Nephron (organoid): Measurements from ENCODE around the gene RIMS4.

Experiments
- H3K27ac Mint-ChIP-seq, 3 experiments: 2 replicates each; pipeline ENCODE4 v1.8.0; 2020; ENCODE audit warnings: mixed read lengths in 3 of 3, mild to moderate bottlenecking in 2 of 3, moderate library complexity in 1 of 3
- H3K27me3 Mint-ChIP-seq: 2 replicates; pipeline ENCODE4 v1.8.0; 2021; ENCODE audit warnings: low read depth, mild to moderate bottlenecking, moderate library complexity, mixed read lengths
- H3K36me3 Mint-ChIP-seq: 2 replicates; pipeline ENCODE4 v1.8.0; 2020; ENCODE audit warnings: low read depth, mixed read lengths
- H3K4me1 Mint-ChIP-seq: 2 replicates; pipeline ENCODE4 v1.8.0; 2020; ENCODE audit warnings: mixed read lengths
- H3K4me3 Mint-ChIP-seq, 3 experiments: 2 replicates each; pipeline ENCODE4 v1.8.0; 2020; ENCODE audit warnings: mild to moderate bottlenecking in 3 of 3, mixed read lengths in 3 of 3, moderate library complexity in 2 of 3
- H3K9me3 Mint-ChIP-seq: 2 replicates; pipeline ENCODE4 v1.8.0; 2020; ENCODE audit warnings: mixed read lengths
- CTCF ChIP-seq, 3 experiments: fragments of 200-600 bp; sonication (generic); IDR thresholded peaks; one replicate each; pipeline ENCODE4 v1.5.0; 2021; ENCODE audit warnings: antibody characterized with exemption in 3 of 3; ENCODE audit not compliant: unreplicated experiment in 3 of 3

The RIMS4 gene

GRCh38 chr20:44784688-44785087, 25.7 kb downstream of the RIMS4 start:
- Mint-ChIP-seq H3K27me3 (no peaks in the 10 kb centered on the region), H3K36me3 (no peaks in the 10 kb centered on the region), H3K9me3 (no peaks in the 10 kb centered on the region), H3K4me3 (no peak overlapping the region), H3K4me1 (no peaks in the 10 kb centered on the region), H3K27ac (no peak overlapping the region)
- no peak for TF ChIP-seq CTCF (IDR thresholded peaks at IDR 0.05; ENCODE audit: unreplicated experiment in 3 of 3)

- Mint-ChIP-seq H3K36me3 (no peaks in the 10 kb centered on the region), H3K9me3 (no peaks in the 10 kb centered on the region), H3K4me1 (no peaks in the 10 kb centered on the region), H3K4me3 (no peak overlapping the region), H3K27me3 (no peaks in the 10 kb centered on the region), H3K27ac (no peak overlapping the region)
- TF ChIP-seq CTCF (IDR thresholded peaks at IDR 0.05; ENCODE audit: unreplicated experiment in 3 of 3), result no peak
Observed at GRCh38 chr20:44781791-44782190, 28.6 kb downstream of the RIMS4 start.

- no peaks in the 10 kb centered on the region for H3K36me3 Mint-ChIP-seq
- H3K9me3 Mint-ChIP-seq, result no peaks in the 10 kb centered on the region
- no peaks in the 10 kb centered on the region for H3K27me3 Mint-ChIP-seq
- H3K4me3 Mint-ChIP-seq, result no peak overlapping the region
- no peaks in the 10 kb centered on the region for H3K4me1 Mint-ChIP-seq
- TF ChIP-seq CTCF (IDR thresholded peaks at IDR 0.05; ENCODE audit: unreplicated experiment in 3 of 3), result no peak
- no peak overlapping the region for H3K27ac Mint-ChIP-seq
Observed at GRCh38 chr20:44781118-44781517, 29.2 kb downstream of the RIMS4 start.

- no peak overlapping the region for H3K27ac Mint-ChIP-seq
- no peaks in the 10 kb centered on the region for H3K4me1 Mint-ChIP-seq
- H3K4me3 Mint-ChIP-seq, result no peak overlapping the region
- no peaks in the 10 kb centered on the region for H3K9me3 Mint-ChIP-seq
- TF ChIP-seq CTCF (IDR thresholded peaks at IDR 0.05; ENCODE audit: unreplicated experiment in 3 of 3), result no peak
- no peaks in the 10 kb centered on the region for H3K36me3 Mint-ChIP-seq
- H3K27me3 Mint-ChIP-seq, result no peaks in the 10 kb centered on the region
Observed at GRCh38 chr20:44780226-44780625, 30.1 kb downstream of the RIMS4 start.

- TF ChIP-seq CTCF (IDR thresholded peaks at IDR 0.05; ENCODE audit: unreplicated experiment in 3 of 3), result no peak
- Mint-ChIP-seq H3K36me3 (no peaks in the 10 kb centered on the region), H3K27me3 (no peaks in the 10 kb centered on the region), H3K4me1 (no peaks in the 10 kb centered on the region), H3K9me3 (no peaks in the 10 kb centered on the region), H3K27ac (no peak overlapping the region), H3K4me3 (no peak overlapping the region)
Observed at GRCh38 chr20:44776980-44777379, 33.4 kb downstream of the RIMS4 start.

- Mint-ChIP-seq H3K27me3 (no peaks in the 10 kb centered on the region), H3K9me3 (no peaks in the 10 kb centered on the region), H3K4me1 (no peaks in the 10 kb centered on the region), H3K27ac (no peak overlapping the region), H3K4me3 (no peak overlapping the region), H3K36me3 (no peaks in the 10 kb centered on the region)
- no peak for TF ChIP-seq CTCF (IDR thresholded peaks at IDR 0.05; ENCODE audit: unreplicated experiment in 3 of 3)
Observed at GRCh38 chr20:44773070-44773829, 37.1 kb downstream of the RIMS4 start.
